Inflammatory macrophage (primary cell): ENCODE measurements around the gene DCP1A.
A peak's percentile ranks its signal among the peaks of the same experiment; 100 is the strongest.

ENCODE experiments used
- DNase-seq, 2 donors: peaks; one replicate each; pipeline ENCODE4 v3.0.0-alpha.2; 2020 to 2022

The DCP1A gene

GRCh38 chr3:53264718-53265117 is 82.6 kb downstream of the DCP1A start:
- no peak for DNase-seq

- no peak for DNase-seq
These were observed 83.4 kb downstream of the DCP1A start for GRCh38 chr3:53263907-53264306.

GRCh38 chr3:53261712-53262111 is 85.6 kb downstream of the DCP1A start:
- no peak for DNase-seq

GRCh38 chr3:53260286-53260785 is 87.0 kb downstream of the DCP1A start:
- no peak for DNase-seq

- DNase-seq = no peak
These were observed 87.7 kb downstream of the DCP1A start for GRCh38 chr3:53259427-53260259.

GRCh38 chr3:53258600-53259426 is 88.5 kb downstream of the DCP1A start:
- DNase-seq = no peak

GRCh38 chr3:53257465-53257864 is 89.9 kb downstream of the DCP1A start:
- DNase-seq = no peak

GRCh38 chr3:53256704-53257055 is 90.7 kb downstream of the DCP1A start:
- no peak for DNase-seq

GRCh38 chr3:53255775-53256703 is 91.3 kb downstream of the DCP1A start, which contains the start of gene TKT:
TKT (minus strand) TSS chr3:53256022; CDS start chr3:53255942, 80 bp downstream.
- DNase-seq = peak; percentile 87 to 92

- DNase-seq = peak; percentile 42 to 66
These were observed 91.9 kb downstream of the DCP1A start for GRCh38 chr3:53255423-53255774.

GRCh38 chr3:53254509-53255422 is 92.6 kb downstream of the DCP1A start:
- DNase-seq = peak; percentile 46 to 56

- no peak for DNase-seq
These were observed 93.4 kb downstream of the DCP1A start for GRCh38 chr3:53253707-53254508.

- peak in 1 of 2 donors; percentile 44 for DNase-seq
These were observed 94.4 kb downstream of the DCP1A start for GRCh38 chr3:53252947-53253322.

GRCh38 chr3:53252096-53252946 is 95.0 kb downstream of the DCP1A start:
- peak; percentile 86 to 92 for DNase-seq

GRCh38 chr3:53250881-53251605 is 96.3 kb downstream of the DCP1A start:
- no peak for DNase-seq

GRCh38 chr3:53250453-53250852 is 96.9 kb downstream of the DCP1A start:
- no peak for DNase-seq

GRCh38 chr3:53248161-53248560 is 99.2 kb downstream of the DCP1A start:
- no peak for DNase-seq

GRCh38 chr3:53247619-53248018 is 99.7 kb downstream of the DCP1A start:
- no peak for DNase-seq

GRCh38 chr3:53244271-53244670 is 103.1 kb downstream of the DCP1A start:
- DNase-seq = no peak
